ENCODE results near the gene CNDP1.

The CNDP1 gene

DNA sequence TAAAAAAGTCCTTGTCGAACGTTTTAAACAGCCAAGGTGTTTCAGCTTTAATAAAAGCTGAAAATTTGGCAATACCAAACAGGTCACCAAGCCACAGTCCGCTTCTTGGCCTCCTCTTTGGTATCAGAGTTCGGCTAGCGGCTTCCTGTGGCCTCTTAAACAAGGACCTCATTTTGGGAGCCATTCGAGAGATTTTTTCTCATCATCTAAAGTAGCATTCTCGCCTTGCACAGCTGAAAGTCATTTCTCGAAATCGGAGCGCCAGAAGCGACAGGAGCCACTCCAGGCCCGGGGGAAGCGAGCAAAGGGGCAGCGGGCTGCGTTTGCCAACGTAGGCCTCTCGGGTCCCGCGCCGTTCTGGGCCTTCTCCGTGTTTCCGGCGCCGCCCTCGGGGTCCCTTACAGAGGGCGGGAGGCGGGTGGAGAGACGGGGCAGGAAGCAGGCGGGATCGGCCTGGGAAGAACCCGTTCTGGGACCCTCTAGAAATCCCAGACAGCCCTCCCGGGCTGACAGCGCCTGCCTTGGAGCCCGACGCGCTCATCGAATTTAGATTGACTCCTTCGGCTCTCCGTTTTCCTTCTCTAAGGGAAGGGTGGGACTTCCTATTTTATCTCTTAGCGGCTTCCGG, 62.8 kb downstream of the CNDP1 start (continued):
- TF ChIP-seq ZBTB8A (tag by site-specific recombination; IDR thresholded peaks at IDR 0.05): peak; percentile 51; the same call in 1 of the 2 replicates
- TF ChIP-seq SP7 (tag by site-specific recombination; IDR thresholded peaks at IDR 0.05): peak; percentile 17; the same call in 1 of the 2 replicates
- TF ChIP-seq ZNF214 (tag by site-specific recombination; IDR thresholded peaks at IDR 0.05; ENCODE audit: borderline replicate concordance): no peak
- TF ChIP-seq ZBTB10 (tag by site-specific recombination; IDR thresholded peaks at IDR 0.05): no peak
- TF ChIP-seq ZNF792 (tag by site-specific recombination; IDR thresholded peaks at IDR 0.05): no peak
- no peak for TF ChIP-seq ZSCAN23 (tag by site-specific recombination; IDR thresholded peaks at IDR 0.05)
- no peak for TF ChIP-seq GLIS2 (tag by site-specific recombination; IDR thresholded peaks at IDR 0.05)
- no peak for TF ChIP-seq ZNF623 (tag by site-specific recombination; IDR thresholded peaks at IDR 0.05)

- CTCF ChIA-PET: interaction anchor here (0.6 to 1.6 kb wide), 3 partner anchors 12 to 100 kb away, joined by 3 to 7 read pairs (median 3); no protein-coding TSS in a partner anchor
- no peaks in the 10 kb centered on the region for H3K9me3 ChIP-seq (ENCODE audit: control insufficient read depth, insufficient read depth, low read depth, low read length)
- POLR2A ChIA-PET: interaction anchor here (0.7 to 0.9 kb wide), 3 partner anchors 555 to 648 kb away, joined by 3 read pairs; partner anchors contain the start of gene PTGR3
- peak within 1 kb of the TSS; percentile 92 for H3K27ac ChIP-seq (ENCODE audit: extremely low read depth, low read depth, low read length)
- H3K4me3 ChIP-seq (ENCODE audit: low read depth, low read length): peak within 1 kb of the TSS; percentile 81
- peaks cover 5% of the 10 kb centered on the region; the same call in 1 of the 2 replicates for H3K4me1 ChIP-seq (ENCODE audit: control insufficient read depth, insufficient read depth, low read length)
- H3K36me3 ChIP-seq (ENCODE audit: control insufficient read depth in 2 of 2, insufficient read depth in 1 of 2, low read length in 2 of 2): peaks cover 7% of the 10 kb centered on the region in 2 experiments; a peak in 2 of 3 replicates
- TF ChIP-seq, protein P1, sequence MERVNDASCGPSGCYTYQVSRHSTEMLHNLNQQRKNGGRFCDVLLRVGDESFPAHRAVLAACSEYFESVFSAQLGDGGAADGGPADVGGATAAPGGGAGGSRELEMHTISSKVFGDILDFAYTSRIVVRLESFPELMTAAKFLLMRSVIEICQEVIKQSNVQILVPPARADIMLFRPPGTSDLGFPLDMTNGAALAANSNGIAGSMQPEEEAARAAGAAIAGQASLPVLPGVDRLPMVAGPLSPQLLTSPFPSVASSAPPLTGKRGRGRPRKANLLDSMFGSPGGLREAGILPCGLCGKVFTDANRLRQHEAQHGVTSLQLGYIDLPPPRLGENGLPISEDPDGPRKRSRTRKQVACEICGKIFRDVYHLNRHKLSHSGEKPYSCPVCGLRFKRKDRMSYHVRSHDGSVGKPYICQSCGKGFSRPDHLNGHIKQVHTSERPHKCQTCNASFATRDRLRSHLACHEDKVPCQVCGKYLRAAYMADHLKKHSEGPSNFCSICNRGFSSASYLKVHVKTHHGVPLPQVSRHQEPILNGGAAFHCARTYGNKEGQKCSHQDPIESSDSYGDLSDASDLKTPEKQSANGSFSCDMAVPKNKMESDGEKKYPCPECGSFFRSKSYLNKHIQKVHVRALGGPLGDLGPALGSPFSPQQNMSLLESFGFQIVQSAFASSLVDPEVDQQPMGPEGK (tag by site-specific recombination; IDR thresholded peaks at IDR 0.05): 0 out of 2 replicates have a peak, but pooled peaks have one; percentile 8
- TF ChIP-seq KLF16 (tag by site-specific recombination; IDR thresholded peaks at IDR 0.05): peak; percentile 58; the same call in 1 of the 2 replicates
- no peak for TF ChIP-seq ZNF626 (tag by site-specific recombination; IDR thresholded peaks at IDR 0.05)
- no peak for TF ChIP-seq ZNF830 (tag by site-specific recombination; IDR thresholded peaks at IDR 0.05; ENCODE audit: low read depth)
- no peak; the same call in 1 of the 2 replicates for TF ChIP-seq ZBTB20 (tag by site-specific recombination; IDR thresholded peaks at IDR 0.05)
- no peak for TF ChIP-seq BCL11B (tag by site-specific recombination; IDR thresholded peaks at IDR 0.05; ENCODE audit: low read depth)
- TF ChIP-seq ZNF2 (tag by site-specific recombination; IDR thresholded peaks at IDR 0.05): no peak
- TF ChIP-seq ZNF571 (tag by site-specific recombination; IDR thresholded peaks at IDR 0.05): no peak
- TF ChIP-seq, protein P2, sequence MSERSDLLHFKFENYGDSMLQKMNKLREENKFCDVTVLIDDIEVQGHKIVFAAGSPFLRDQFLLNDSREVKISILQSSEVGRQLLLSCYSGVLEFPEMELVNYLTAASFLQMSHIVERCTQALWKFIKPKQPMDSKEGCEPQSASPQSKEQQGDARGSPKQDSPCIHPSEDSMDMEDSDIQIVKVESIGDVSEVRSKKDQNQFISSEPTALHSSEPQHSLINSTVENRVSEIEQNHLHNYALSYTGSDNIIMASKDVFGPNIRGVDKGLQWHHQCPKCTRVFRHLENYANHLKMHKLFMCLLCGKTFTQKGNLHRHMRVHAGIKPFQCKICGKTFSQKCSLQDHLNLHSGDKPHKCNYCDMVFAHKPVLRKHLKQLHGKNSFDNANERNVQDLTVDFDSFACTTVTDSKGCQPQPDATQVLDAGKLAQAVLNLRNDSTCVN (tag by site-specific recombination; optimal IDR thresholded peaks at IDR 0.05): peak; percentile 79
- no peak for TF ChIP-seq ZNF560 (tag by site-specific recombination; IDR thresholded peaks at IDR 0.05; ENCODE audit: borderline replicate concordance)
- peak; percentile 59; the same call in 1 of the 2 replicates for TF ChIP-seq KLF1 (tag by site-specific recombination; IDR thresholded peaks at IDR 0.05)
- no peak for TF ChIP-seq PRDM4 (tag by site-specific recombination; IDR thresholded peaks at IDR 0.05)
- TF ChIP-seq, protein P3, sequence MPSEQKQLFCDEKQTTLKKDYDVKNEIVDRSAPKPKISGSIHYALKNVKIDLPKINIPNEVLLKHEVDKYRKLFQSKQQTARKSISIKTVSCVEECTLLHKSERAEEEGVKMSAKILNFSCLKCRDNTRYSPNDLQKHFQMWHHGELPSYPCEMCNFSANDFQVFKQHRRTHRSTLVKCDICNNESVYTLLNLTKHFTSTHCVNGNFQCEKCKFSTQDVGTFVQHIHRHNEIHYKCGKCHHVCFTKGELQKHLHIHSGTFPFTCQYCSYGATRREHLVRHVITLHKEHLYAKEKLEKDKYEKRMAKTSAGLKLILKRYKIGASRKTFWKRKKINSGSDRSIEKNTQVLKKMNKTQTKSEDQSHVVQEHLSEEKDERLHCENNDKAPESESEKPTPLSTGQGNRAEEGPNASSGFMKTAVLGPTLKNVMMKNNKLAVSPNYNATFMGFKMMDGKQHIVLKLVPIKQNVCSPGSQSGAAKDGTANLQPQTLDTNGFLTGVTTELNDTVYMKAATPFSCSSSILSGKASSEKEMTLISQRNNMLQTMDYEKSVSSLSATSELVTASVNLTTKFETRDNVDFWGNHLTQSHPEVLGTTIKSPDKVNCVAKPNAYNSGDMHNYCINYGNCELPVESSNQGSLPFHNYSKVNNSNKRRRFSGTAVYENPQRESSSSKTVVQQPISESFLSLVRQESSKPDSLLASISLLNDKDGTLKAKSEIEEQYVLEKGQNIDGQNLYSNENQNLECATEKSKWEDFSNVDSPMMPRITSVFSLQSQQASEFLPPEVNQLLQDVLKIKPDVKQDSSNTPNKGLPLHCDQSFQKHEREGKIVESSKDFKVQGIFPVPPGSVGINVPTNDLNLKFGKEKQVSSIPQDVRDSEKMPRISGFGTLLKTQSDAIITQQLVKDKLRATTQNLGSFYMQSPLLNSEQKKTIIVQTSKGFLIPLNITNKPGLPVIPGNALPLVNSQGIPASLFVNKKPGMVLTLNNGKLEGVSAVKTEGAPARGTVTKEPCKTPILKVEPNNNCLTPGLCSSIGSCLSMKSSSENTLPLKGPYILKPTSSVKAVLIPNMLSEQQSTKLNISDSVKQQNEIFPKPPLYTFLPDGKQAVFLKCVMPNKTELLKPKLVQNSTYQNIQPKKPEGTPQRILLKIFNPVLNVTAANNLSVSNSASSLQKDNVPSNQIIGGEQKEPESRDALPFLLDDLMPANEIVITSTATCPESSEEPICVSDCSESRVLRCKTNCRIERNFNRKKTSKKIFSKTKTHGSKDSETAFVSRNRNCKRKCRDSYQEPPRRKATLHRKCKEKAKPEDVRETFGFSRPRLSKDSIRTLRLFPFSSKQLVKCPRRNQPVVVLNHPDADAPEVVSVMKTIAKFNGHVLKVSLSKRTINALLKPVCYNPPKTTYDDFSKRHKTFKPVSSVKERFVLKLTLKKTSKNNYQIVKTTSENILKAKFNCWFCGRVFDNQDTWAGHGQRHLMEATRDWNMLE (tag by site-specific recombination; conservative IDR thresholded peaks at IDR 0.05; ENCODE audit: low read depth): peak; percentile 89
- peak; percentile 76 for TF ChIP-seq ZBTB8A (tag by site-specific recombination; IDR thresholded peaks at IDR 0.05)
Observed at GRCh38 chr18:74597662-74598349, 63.5 kb downstream of the CNDP1 start, which contains the start of gene ZNF407. TSS of gene ZNF407 (plus strand) at chr18:74597870. CDS start at chr18:74631020, 33,150 bp downstream.

Data from HEK293 (cell line).